B cell (primary cell): ENCODE results near the gene EFCAB8. TPM values are rescaled to one million over a fixed set of nuclear protein-coding genes. Genes with fewer than 3 reads are reported as not detected.
"Not testable (repeated sequence)": the region's sequence is repeated elsewhere in the genome, so short reads cannot be mapped to it uniquely, and the experiment has no call there.

Experiments used
- ATAC-seq: fragments of 200-7000 bp; cut with Tn5 transposase; one replicate; pipeline ENCODE4 v1.10.0; 2021; ENCODE audit warnings: low read depth, mild to moderate bottlenecking, moderate number of reproducible peaks, moderate library complexity
- CTCF ChIA-PET: fragments of 350-600 bp; sonication (Branson Sonifier 250); formaldehyde crosslinking; loops from one replicate; lab custom pipeline; 2021; ENCODE audit warnings: antibody characterized with exemption, inconsistent platforms; lab: Charles Lee
- POLR2A ChIA-PET: fragments of 350-600 bp; sonication (Branson Sonifier 250); formaldehyde crosslinking; loops from one replicate; lab custom pipeline; 2021; ENCODE audit warnings: antibody characterized with exemption; lab: Charles Lee
- DNase-seq: peaks from one replicate; pipeline ENCODE4 v3.0.0; 2013
- H2AFZ ChIP-seq: 2 replicates; pipeline ENCODE4 v1.6.1; 2012; ENCODE audit warnings: mild to moderate bottlenecking, low read depth, low read length; ENCODE audit not compliant: insufficient read depth, poor library complexity, severe bottlenecking
- H3K27ac ChIP-seq, 2 donors: 1 replicate in 1 of 2; 2 replicates in 1 of 2; pipeline ENCODE4 v1.5.1; 2012 to 2013; ENCODE audit warnings: low read length in 2 of 2, mild to moderate bottlenecking in 2 of 2, moderate library complexity in 1 of 2
- H3K27me3 ChIP-seq, 4 experiments: fragments of 200-600 bp in 1 of 4; sonication (generic) in 1 of 4; replicated peaks in 1 of 4; 1 replicate in 2 of 4; 2 replicates in 2 of 4; pipeline versions ENCODE4 v1.6.1 to v1.7.0; 2013 to 2016; ENCODE audit warnings: low read length in 3 of 4, mild to moderate bottlenecking in 2 of 4, mixed read lengths in 1 of 4, moderate library complexity in 1 of 4; ENCODE audit not compliant: insufficient read depth in 4 of 4, control insufficient read depth in 3 of 4; ENCODE audit errors: control extremely low read depth in 1 of 4
- H3K36me3 ChIP-seq, 2 experiments: replicated peaks in 1 of 2; 1 replicate in 1 of 2; 2 replicates in 1 of 2; pipeline versions ENCODE4 v1.6.1 to v1.7.1; 2013; ENCODE audit warnings: low read length in 1 of 2; ENCODE audit not compliant: insufficient read depth in 2 of 2, control insufficient read depth in 1 of 2; ENCODE audit errors: control extremely low read depth in 1 of 2, extremely low read depth in 1 of 2
- H3K4me1 ChIP-seq, 2 donors: fragments of 200-600 bp in 1 of 2; sonication (generic) in 1 of 2; 1 replicate in 1 of 2; 2 replicates in 1 of 2; pipeline versions ENCODE4 v1.5.1 to v1.6.1; 2013 to 2017; ENCODE audit warnings: low read length in 2 of 2; ENCODE audit not compliant: control insufficient read depth in 2 of 2, insufficient read depth in 2 of 2
- H3K4me2 ChIP-seq: replicated peaks from 2 replicates; pipeline ENCODE3; 2012; ENCODE audit warnings: mild to moderate bottlenecking, low read depth, low read length; ENCODE audit not compliant: poor library complexity, severe bottlenecking
- H3K4me3 ChIP-seq, 5 experiments: fragments of 200-600 bp in 1 of 5; sonication (generic) in 1 of 5; 1 replicate in 3 of 5; 2 replicates in 2 of 5; pipeline versions ENCODE4 v1.5.1 to v1.7.0; 2011 to 2016; ENCODE audit warnings: low read length in 4 of 5, mild to moderate bottlenecking in 4 of 5, low read depth in 2 of 5, control low read depth in 1 of 5, moderate library complexity in 1 of 5; ENCODE audit not compliant: insufficient read depth in 1 of 5; ENCODE audit errors: control extremely low read depth in 1 of 5, extremely low read depth in 1 of 5
- H3K79me2 ChIP-seq: fragments of 200-600 bp; sonication (generic); one replicate; pipeline ENCODE4 v1.6.0; 2016; ENCODE audit warnings: low read length; ENCODE audit not compliant: control insufficient read depth, insufficient read depth
- H3K9ac ChIP-seq: fragments of 200-600 bp; sonication (generic); 2 replicates; pipeline ENCODE4 v1.6.1; 2017; ENCODE audit warnings: mild to moderate bottlenecking, low read length, moderate library complexity
- H3K9me3 ChIP-seq, 3 donors: one replicate each; pipeline versions ENCODE4 v1.6.1 to v1.7.1; 2013; ENCODE audit warnings: low read length in 2 of 3; ENCODE audit not compliant: control insufficient read depth in 2 of 3, insufficient read depth in 1 of 3; ENCODE audit errors: control extremely low read depth in 1 of 3
- H4K20me1 ChIP-seq: 2 replicates; pipeline ENCODE4 v1.6.0; 2012; ENCODE audit warnings: mild to moderate bottlenecking, low read length; ENCODE audit not compliant: insufficient read depth, control insufficient read depth, poor library complexity, severe bottlenecking
- H3K27ac Mint-ChIP-seq: one replicate; pipeline ENCODE4 v1.8.0; 2021; ENCODE audit warnings: mixed read lengths
- H3K27me3 Mint-ChIP-seq: one replicate; pipeline ENCODE4 v1.8.0; 2021; ENCODE audit warnings: mixed read lengths
- H3K4me1 Mint-ChIP-seq: one replicate; pipeline ENCODE4 v1.8.0; 2021; ENCODE audit warnings: mixed read lengths
- H3K4me3 Mint-ChIP-seq: one replicate; pipeline ENCODE4 v1.8.0; 2021; ENCODE audit warnings: mixed read lengths
- H3K9me3 Mint-ChIP-seq: one replicate; pipeline ENCODE4 v1.8.0; 2022; ENCODE audit warnings: mixed read lengths; ENCODE audit not compliant: insufficient read depth
- EZH2 ChIP-seq: IDR thresholded peaks from 2 replicates; pipeline ENCODE4 v1.6.1; 2012; ENCODE audit warnings: borderline replicate concordance, low read depth, mild to moderate bottlenecking, moderate library complexity, low read length; ENCODE audit not compliant: insufficient read depth, poor library complexity, severe bottlenecking
- WGBS: methylation state at CpG from one replicate; pipeline ENCODE4 v1.1.5; 2013; ENCODE audit warnings: missing lambda C conversion rate; ENCODE audit not compliant: insufficient coverage; 5-methylcytosine and 5-hydroxymethylcytosine counted together
- intact Hi-C: fragments of 100-400 bp; cut with micrococcal nuclease; formaldehyde crosslinking; loops from one replicate; pipeline ENCODE4 v1.10.0; 2022
- polyA plus RNA-seq: library from polyadenylated mRNA; depleted of rRNA; stranded (reverse); fragments of >200 nt; gene quantifications from 2 replicates; pipeline ENCODE4 v1.2.3, GENCODE V29; 2012
- total RNA-seq, 2 donors: library from RNA; stranded (reverse); fragments of 120-200 nt in 1 of 2; gene quantifications; 1 replicate in 1 of 2; 2 replicates in 1 of 2; pipeline versions ENCODE4 v1.2.3 to v1.2.4, GENCODE V29; 2013 to 2022
- TF ChIP-seq, protein P1 (sequence below): fragments of 200-600 bp; IDR thresholded peaks from one replicate; pipeline ENCODE4 v1.8.0; 2022; ENCODE audit warnings: antibody characterized with exemption, mild to moderate bottlenecking

EFCAB8 gene
- total and polyA plus RNA-seq, 2 donors (not counting 1 experiment from before 2014, with no cell fraction given) = 0.72 to 2.3 TPM

DNA sequence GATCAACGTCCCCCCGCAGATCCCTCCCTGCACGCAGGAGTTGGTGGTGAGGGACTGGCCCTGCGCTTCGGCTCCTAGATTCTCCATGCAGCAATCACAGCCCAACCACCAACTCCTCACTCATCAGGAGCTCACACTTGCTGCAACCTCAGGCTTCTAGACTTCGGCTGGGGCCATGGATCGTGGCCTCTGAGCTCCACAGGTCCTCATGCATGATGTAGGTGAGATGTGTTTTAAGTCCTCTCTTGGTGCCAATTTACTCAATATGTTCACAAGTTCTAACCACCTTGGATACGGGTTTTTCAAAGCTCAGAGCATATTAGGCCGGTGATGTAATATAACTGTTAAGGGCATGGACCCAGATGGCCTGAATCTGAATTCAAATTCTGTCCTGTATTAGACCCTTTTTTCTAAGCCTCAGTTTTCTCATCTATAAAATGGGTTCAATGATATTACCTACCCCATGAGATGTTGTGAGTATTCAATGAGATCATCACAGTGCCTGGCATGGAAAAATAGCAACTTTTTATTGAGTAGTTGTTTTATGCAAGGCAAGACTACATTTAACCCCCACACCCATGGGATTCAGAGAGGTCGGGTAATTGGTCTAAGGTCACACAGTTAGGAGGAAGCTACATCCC is 114.5 kb downstream of the EFCAB8 start:
- DNase-seq (no peak), ATAC-seq (no peak)
- no peak overlapping the region for H3K27ac Mint-ChIP-seq

DNA sequence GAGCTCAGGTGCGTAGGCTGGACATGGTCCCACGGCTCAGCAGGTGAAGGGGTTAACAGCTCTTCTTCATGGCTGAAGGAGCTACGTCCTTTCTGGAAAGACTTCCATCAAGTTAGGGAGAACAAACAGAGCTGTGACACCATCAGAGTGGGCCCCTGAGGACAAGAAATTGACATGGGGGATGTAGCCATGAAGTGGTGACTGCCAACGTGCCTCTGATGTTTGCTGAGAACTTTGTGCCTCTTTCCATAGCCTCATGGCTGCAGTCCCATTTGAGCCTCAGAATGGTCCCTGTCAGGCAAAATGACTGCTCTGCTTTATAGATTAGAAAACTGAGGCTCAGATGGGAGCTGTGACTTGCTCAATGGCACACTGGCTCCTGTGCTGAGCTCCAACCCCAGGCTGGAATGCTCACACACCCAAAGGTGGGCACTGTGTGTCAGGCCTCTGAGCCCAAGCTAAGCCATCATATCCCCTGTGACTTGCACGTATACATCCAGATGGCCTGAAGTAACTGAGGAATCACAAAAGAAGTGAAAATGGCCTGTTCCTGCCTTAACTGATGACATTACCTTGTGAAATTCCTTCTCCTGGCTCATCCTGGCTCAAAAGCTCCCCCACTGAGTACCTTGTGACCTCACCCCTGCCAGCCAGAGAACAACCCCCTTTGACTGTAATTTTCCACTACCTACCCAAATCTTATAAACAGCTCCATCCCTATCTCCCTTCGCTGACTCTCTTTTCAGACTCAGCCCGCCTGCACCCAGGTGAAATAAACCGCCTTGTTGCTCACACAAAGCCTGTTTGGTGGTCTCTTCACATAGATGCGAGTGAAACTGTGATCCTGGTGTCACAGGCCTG is 115.7 kb downstream of the EFCAB8 start:
- CTCF ChIA-PET = interaction anchor here (2.4 kb wide), 1 partner anchor 73 kb away, joined by 11 read pairs; no protein-coding TSS in a partner anchor
- H3K4me3 ChIP-seq, H3K4me3 Mint-ChIP-seq, H3K9me3 Mint-ChIP-seq, H3K4me2 ChIP-seq, ATAC-seq, H3K27me3 ChIP-seq, H3K79me2 ChIP-seq, H4K20me1 ChIP-seq, H3K9ac ChIP-seq, H3K4me1 Mint-ChIP-seq, H3K27me3 Mint-ChIP-seq, intact Hi-C loops, H3K36me3 ChIP-seq, DNase-seq, H3K27ac ChIP-seq, POLR2A ChIA-PET, H2AFZ ChIP-seq: not testable (repeated sequence)
- peaks cover 36 to 46% of the 10 kb centered on the region in 2 donors for H3K4me1 ChIP-seq
- 94% methylated on average over 9 of the region's 9 CpGs for WGBS
- peak overlapping the region; percentile 5 for H3K27ac Mint-ChIP-seq
- peaks cover 0 to 38% (median 0%) of the 10 kb centered on the region in 3 donors for H3K9me3 ChIP-seq

More for the DNA sequence above, 114.5 kb downstream of the EFCAB8 start:
- Histone ChIP-seq H3K27ac (peak overlapping the region; percentile 99), H3K27me3 (no peaks in the 10 kb centered on the region), H4K20me1 (no peaks in the 10 kb centered on the region), H3K36me3 (no peaks in the 10 kb centered on the region), H3K79me2 (no peaks in the 10 kb centered on the region), H3K9me3 (peaks cover 0 to 35% (median 0%) of the 10 kb centered on the region in 3 donors), H3K4me2 (peak overlapping the region; percentile 75), H3K4me1 (peaks cover 36 to 53% of the 10 kb centered on the region in 2 donors), H3K4me3 (no peak overlapping the region), H2AFZ (no peak overlapping the region), H3K9ac (peak overlapping the region; percentile 61)
- no peak overlapping the region for H3K4me3 Mint-ChIP-seq
- H3K27me3 Mint-ChIP-seq = no peaks in the 10 kb centered on the region
- WGBS = no CpG with 5 or more reads among the region's 10 CpGs
- TF ChIP-seq, protein P1, sequence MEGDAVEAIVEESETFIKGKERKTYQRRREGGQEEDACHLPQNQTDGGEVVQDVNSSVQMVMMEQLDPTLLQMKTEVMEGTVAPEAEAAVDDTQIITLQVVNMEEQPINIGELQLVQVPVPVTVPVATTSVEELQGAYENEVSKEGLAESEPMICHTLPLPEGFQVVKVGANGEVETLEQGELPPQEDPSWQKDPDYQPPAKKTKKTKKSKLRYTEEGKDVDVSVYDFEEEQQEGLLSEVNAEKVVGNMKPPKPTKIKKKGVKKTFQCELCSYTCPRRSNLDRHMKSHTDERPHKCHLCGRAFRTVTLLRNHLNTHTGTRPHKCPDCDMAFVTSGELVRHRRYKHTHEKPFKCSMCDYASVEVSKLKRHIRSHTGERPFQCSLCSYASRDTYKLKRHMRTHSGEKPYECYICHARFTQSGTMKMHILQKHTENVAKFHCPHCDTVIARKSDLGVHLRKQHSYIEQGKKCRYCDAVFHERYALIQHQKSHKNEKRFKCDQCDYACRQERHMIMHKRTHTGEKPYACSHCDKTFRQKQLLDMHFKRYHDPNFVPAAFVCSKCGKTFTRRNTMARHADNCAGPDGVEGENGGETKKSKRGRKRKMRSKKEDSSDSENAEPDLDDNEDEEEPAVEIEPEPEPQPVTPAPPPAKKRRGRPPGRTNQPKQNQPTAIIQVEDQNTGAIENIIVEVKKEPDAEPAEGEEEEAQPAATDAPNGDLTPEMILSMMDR = no peak
- TF ChIP-seq EZH2 = no peak
- no peaks in the 10 kb centered on the region for H3K9me3 Mint-ChIP-seq
- peaks cover 14% of the 10 kb centered on the region for H3K4me1 Mint-ChIP-seq
- intact Hi-C loops = no loop called here
- POLR2A ChIA-PET = no interaction called here
- CTCF ChIA-PET = interaction anchor here (2.4 kb wide), 1 partner anchor 71 kb away, joined by 11 read pairs; no protein-coding TSS in a partner anchor

DNA sequence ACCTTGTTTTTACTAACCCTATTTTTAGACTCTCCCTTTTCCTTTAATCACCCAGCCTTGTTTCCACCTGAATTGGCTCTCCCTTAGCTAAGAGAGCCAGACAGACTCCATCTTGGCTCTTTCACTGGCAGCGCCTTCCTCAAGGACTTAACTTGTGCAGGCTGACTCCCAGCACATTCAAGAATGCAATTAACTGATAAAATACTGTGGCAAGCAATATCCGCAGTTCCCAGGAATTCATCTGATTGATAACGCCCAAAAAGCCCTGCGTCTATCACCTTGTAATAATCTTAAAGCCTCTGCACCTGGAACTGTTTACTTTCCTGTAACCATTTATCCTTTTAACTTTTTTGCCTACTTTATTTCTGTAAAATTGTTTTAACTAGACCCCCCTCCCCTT is 116.4 kb downstream of the EFCAB8 start:
- POLR2A ChIA-PET, H3K9ac ChIP-seq, H2AFZ ChIP-seq, H4K20me1 ChIP-seq, intact Hi-C loops, H3K79me2 ChIP-seq, DNase-seq, H3K27ac ChIP-seq, H3K27me3 ChIP-seq, H3K36me3 ChIP-seq, H3K9me3 Mint-ChIP-seq, H3K27ac Mint-ChIP-seq, H3K4me3 ChIP-seq, H3K27me3 Mint-ChIP-seq, ATAC-seq, H3K4me2 ChIP-seq, H3K4me1 Mint-ChIP-seq, H3K4me3 Mint-ChIP-seq: not testable (repeated sequence)
- Histone ChIP-seq H3K4me1 (peaks cover 34 to 39% of the 10 kb centered on the region in 2 donors), H3K9me3 (peaks cover 0 to 41% (median 0%) of the 10 kb centered on the region in 3 donors)
- CTCF ChIA-PET = interaction anchor here (2.4 kb wide), 1 partner anchor 73 kb away, joined by 11 read pairs; no protein-coding TSS in a partner anchor
- WGBS = 100% methylated on average over 3 of the region's 4 CpGs
